ENCODE data around the gene MVD. TPM values are rescaled to one million over a fixed set of nuclear protein-coding genes. Genes with fewer than 3 reads are reported as not detected.

MVD gene
- total RNA-seq, 1 experiment from 2014 or later: 38.3 TPM

- Histone ChIP-seq H3K36me3 (ENCODE audit: low read depth, low read length) (peaks cover 3% of the 10 kb centered on the region; the same call in 1 of the 2 replicates), H3K4me2 (ENCODE audit: low read length) (no peak overlapping the region), H3K9me3 (ENCODE audit: low read length) (no peaks in the 10 kb centered on the region), H3K27ac (ENCODE audit: low read length) (no peak overlapping the region), H3K27me3 (ENCODE audit: low read length) (no peaks in the 10 kb centered on the region), H3K9me2 (replicated peaks; ENCODE audit: low read length) (no peaks in the 10 kb centered on the region), H3F3A (ENCODE audit: low read length, unreplicated experiment) (no peaks in the 10 kb centered on the region), H2AFZ (ENCODE audit: low read length) (no peak overlapping the region), H3K79me2 (ENCODE audit: low read length) (no peaks in the 10 kb centered on the region), H3K4me1 (ENCODE audit: insufficient read depth, low read length) (no peaks in the 10 kb centered on the region), H3K4me3 (ENCODE audit: low read length) (no peak overlapping the region), H4K20me1 (ENCODE audit: low read length) (no peaks in the 10 kb centered on the region), H3K9ac (ENCODE audit: low read length) (no peak overlapping the region)
- POLR2A ChIA-PET (ENCODE audit: unreplicated experiment): no interaction called here
- ATAC-seq (no peak), DNase-seq (no peak)
- intact Hi-C loops (cut with micrococcal nuclease): no loop called here
- no TSS peak for BruUV-seq (replicated peaks)
- CTCF ChIA-PET: no interaction called here
- no peak for TF ChIP-seq EZH2phosphoT487 (IDR thresholded peaks at IDR 0.05; ENCODE audit: borderline replicate concordance, low read length)
- no peak for TF ChIP-seq EZH2 (IDR thresholded peaks at IDR 0.05; ENCODE audit: low read length, unreplicated experiment)
- TF ChIP-seq CTCF (conservative IDR thresholded peaks at IDR 0.05; ENCODE audit: low read depth, low read length): no peak
Observed at GRCh38 chr16:88618956-88619667, 43.8 kb downstream of the MVD start.

GRCh38 chr16:88618182-88618955 lies 44.5 kb downstream of the MVD start:
- H3K79me2 ChIP-seq (ENCODE audit: low read length): no peaks in the 10 kb centered on the region
- intact Hi-C loops (cut with micrococcal nuclease): no loop called here
- H3K36me3 ChIP-seq (ENCODE audit: low read depth, low read length): peaks cover 3% of the 10 kb centered on the region; the same call in 1 of the 2 replicates
- POLR2A ChIA-PET (ENCODE audit: unreplicated experiment): no interaction called here
- DNase-seq: no peak
- CTCF ChIA-PET: no interaction called here
- H3K9me2 ChIP-seq (replicated peaks; ENCODE audit: low read length): no peaks in the 10 kb centered on the region
- H4K20me1 ChIP-seq (ENCODE audit: low read length): no peaks in the 10 kb centered on the region
- no peaks in the 10 kb centered on the region for H3K4me1 ChIP-seq (ENCODE audit: insufficient read depth, low read length)
- no peaks in the 10 kb centered on the region for H3K9me3 ChIP-seq (ENCODE audit: low read length)
- H3K4me2 ChIP-seq (ENCODE audit: low read length): no peak overlapping the region
- H3K27ac ChIP-seq (ENCODE audit: low read length): no peak overlapping the region
- no peaks in the 10 kb centered on the region for H3F3A ChIP-seq (ENCODE audit: low read length, unreplicated experiment)
- BruUV-seq (replicated peaks): no TSS peak
- no peak overlapping the region for H3K9ac ChIP-seq (ENCODE audit: low read length)
- H3K27me3 ChIP-seq (ENCODE audit: low read length): no peaks in the 10 kb centered on the region
- H2AFZ ChIP-seq (ENCODE audit: low read length): no peak overlapping the region
- TF ChIP-seq EZH2phosphoT487 (IDR thresholded peaks at IDR 0.05; ENCODE audit: borderline replicate concordance, low read length): no peak
- TF ChIP-seq EZH2 (IDR thresholded peaks at IDR 0.05; ENCODE audit: low read length, unreplicated experiment): no peak
- TF ChIP-seq CTCF (conservative IDR thresholded peaks at IDR 0.05; ENCODE audit: low read depth, low read length): no peak
- H3K4me3 ChIP-seq (ENCODE audit: low read length): no peak overlapping the region
- ATAC-seq: no peak
